Measurements from ENCODE around the gene RAB5B.

DNA sequence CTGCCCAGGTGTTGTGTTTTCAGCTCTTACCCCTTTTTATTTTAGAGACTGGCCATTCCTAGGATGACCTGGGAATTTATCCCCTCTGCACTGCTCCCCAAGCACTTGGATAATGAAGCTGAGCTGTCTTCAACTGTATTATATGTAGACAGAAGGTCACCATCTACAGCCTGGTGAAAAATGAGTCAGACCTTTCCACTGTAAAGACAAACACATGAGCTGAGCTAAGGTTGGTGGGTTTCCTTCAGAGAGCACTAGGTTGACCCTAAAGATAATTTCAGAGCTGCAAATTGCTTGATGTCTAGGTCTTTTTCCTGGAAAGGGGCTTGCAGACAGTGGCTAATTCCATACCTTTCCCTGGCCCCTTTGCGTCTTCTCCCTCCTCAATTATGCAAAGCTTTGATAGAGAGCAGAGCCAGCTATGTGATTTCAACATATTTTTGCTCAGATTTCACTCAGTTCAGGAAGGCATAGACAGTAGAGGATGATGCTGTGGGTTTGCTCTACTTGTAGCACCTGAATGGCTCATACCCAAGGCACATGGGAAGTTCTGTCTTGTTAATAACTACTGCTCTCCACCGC lies 37.7 kb downstream of the RAB5B start:
- TF ChIP-seq POLR2A (IDR thresholded peaks at IDR 0.05): no peak
- TF ChIP-seq, protein P1, sequence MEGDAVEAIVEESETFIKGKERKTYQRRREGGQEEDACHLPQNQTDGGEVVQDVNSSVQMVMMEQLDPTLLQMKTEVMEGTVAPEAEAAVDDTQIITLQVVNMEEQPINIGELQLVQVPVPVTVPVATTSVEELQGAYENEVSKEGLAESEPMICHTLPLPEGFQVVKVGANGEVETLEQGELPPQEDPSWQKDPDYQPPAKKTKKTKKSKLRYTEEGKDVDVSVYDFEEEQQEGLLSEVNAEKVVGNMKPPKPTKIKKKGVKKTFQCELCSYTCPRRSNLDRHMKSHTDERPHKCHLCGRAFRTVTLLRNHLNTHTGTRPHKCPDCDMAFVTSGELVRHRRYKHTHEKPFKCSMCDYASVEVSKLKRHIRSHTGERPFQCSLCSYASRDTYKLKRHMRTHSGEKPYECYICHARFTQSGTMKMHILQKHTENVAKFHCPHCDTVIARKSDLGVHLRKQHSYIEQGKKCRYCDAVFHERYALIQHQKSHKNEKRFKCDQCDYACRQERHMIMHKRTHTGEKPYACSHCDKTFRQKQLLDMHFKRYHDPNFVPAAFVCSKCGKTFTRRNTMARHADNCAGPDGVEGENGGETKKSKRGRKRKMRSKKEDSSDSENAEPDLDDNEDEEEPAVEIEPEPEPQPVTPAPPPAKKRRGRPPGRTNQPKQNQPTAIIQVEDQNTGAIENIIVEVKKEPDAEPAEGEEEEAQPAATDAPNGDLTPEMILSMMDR (IDR thresholded peaks at IDR 0.05): no peak
- no peak for TF ChIP-seq EP300 (IDR thresholded peaks at IDR 0.05)

Measured in ovary (tissue), 3 donors.